Measurements from ENCODE around the gene KATNAL2. TPM values are rescaled to one million over a fixed set of nuclear protein-coding genes. Genes with fewer than 3 reads are reported as not detected.
A peak's percentile ranks its signal among the peaks of the same experiment; 100 is the strongest.

The KATNAL2 gene
- total and polyA plus RNA-seq, 4 experiments from 2014 or later = 0.94 to 2.1 TPM; not detected in 2

GRCh38 chr18:46891742-46892214 is 25.6 kb upstream of the KATNAL2 start:
- DNase-seq = no peak
- Mint-ChIP-seq H3K4me3 (no peak overlapping the region), H3K36me3 (peaks cover 39 to 58% of the 10 kb centered on the region in 2 donors), H3K9me3 (peaks cover 2 to 17% (median 13%) of the 10 kb centered on the region in 8 donors), H3K4me1 (peaks cover 25 to 44% (median 34%) of the 10 kb centered on the region in 4 donors), H3K27me3 (no peaks in the 10 kb centered on the region), H3K27ac (peak overlapping the region in 3 of 7 donors; percentile 2 to 73 (median 57))
- H3K27ac ChIP-seq (ENCODE audit: low read depth, low read length) = no peak overlapping the region
- no peak overlapping the region for H3K4me3 ChIP-seq (ENCODE audit: low read length in 2 of 2)
- peaks cover 4% of the 10 kb centered on the region for H3K36me3 ChIP-seq (ENCODE audit: insufficient read depth, low read length)
- peaks cover 12% of the 10 kb centered on the region for H3K4me1 ChIP-seq (ENCODE audit: insufficient read depth, low read length)
- intact Hi-C loops (cut with micrococcal nuclease) = no loop called here
- POLR2A ChIA-PET (ENCODE audit: partially characterized antibody) = no interaction called here
- no peaks in the 10 kb centered on the region for H3K27me3 ChIP-seq (ENCODE audit: insufficient read depth, low read length)
- CTCF ChIA-PET (ENCODE audit: partially characterized antibody) = no interaction called here
- H3K9me3 ChIP-seq (ENCODE audit: control insufficient read depth in 1 of 2, low read length in 2 of 2) = no peaks in the 10 kb centered on the region

GRCh38 chr18:46892842-46893241 is 24.6 kb upstream of the KATNAL2 start:
- no peak overlapping the region for H3K27ac ChIP-seq (ENCODE audit: low read depth, low read length)
- intact Hi-C loops (cut with micrococcal nuclease) = no loop called here
- H3K27ac Mint-ChIP-seq = peak overlapping the region in 2 of 7 donors; percentile 19 to 29
- peaks cover 2 to 17% (median 13%) of the 10 kb centered on the region in 8 donors for H3K9me3 Mint-ChIP-seq
- H3K4me1 ChIP-seq (ENCODE audit: insufficient read depth, low read length) = peaks cover 12% of the 10 kb centered on the region
- no peaks in the 10 kb centered on the region for H3K27me3 Mint-ChIP-seq
- H3K4me3 Mint-ChIP-seq = peak overlapping the region in 1 of 8 donors; percentile 23
- POLR2A ChIA-PET (ENCODE audit: partially characterized antibody) = no interaction called here
- CTCF ChIA-PET (ENCODE audit: partially characterized antibody) = no interaction called here
- no peak overlapping the region for H3K4me3 ChIP-seq (ENCODE audit: low read length in 2 of 2)
- no peaks in the 10 kb centered on the region for H3K9me3 ChIP-seq (ENCODE audit: control insufficient read depth in 1 of 2, low read length in 2 of 2)
- peaks cover 27 to 44% (median 34%) of the 10 kb centered on the region in 4 donors for H3K4me1 Mint-ChIP-seq
- H3K36me3 Mint-ChIP-seq = peaks cover 37 to 50% of the 10 kb centered on the region in 2 donors
- H3K27me3 ChIP-seq (ENCODE audit: insufficient read depth, low read length) = no peaks in the 10 kb centered on the region
- H3K36me3 ChIP-seq (ENCODE audit: insufficient read depth, low read length) = peaks cover 4% of the 10 kb centered on the region
- no peak for DNase-seq

- ChIA-PET POLR2A (ENCODE audit: partially characterized antibody) (no interaction called here), CTCF (ENCODE audit: partially characterized antibody) (no interaction called here)
- intact Hi-C loops (cut with micrococcal nuclease) = no loop called here
- Mint-ChIP-seq H3K27ac (peak overlapping the region in 2 of 7 donors; percentile 19 to 63), H3K9me3 (peaks cover 2 to 13% (median 11%) of the 10 kb centered on the region in 8 donors), H3K36me3 (peaks cover 35 to 45% of the 10 kb centered on the region in 2 donors), H3K4me3 (peak overlapping the region in 1 of 8 donors; percentile 11), H3K4me1 (peaks cover 27 to 44% (median 34%) of the 10 kb centered on the region in 4 donors), H3K27me3 (no peaks in the 10 kb centered on the region)
- Histone ChIP-seq H3K4me3 (ENCODE audit: low read length in 2 of 2) (no peak overlapping the region), H3K27ac (ENCODE audit: low read depth, low read length) (no peak overlapping the region), H3K9me3 (ENCODE audit: control insufficient read depth in 1 of 2, low read length in 2 of 2) (no peaks in the 10 kb centered on the region), H3K4me1 (ENCODE audit: insufficient read depth, low read length) (peaks cover 12% of the 10 kb centered on the region), H3K36me3 (ENCODE audit: insufficient read depth, low read length) (peaks cover 4% of the 10 kb centered on the region), H3K27me3 (ENCODE audit: insufficient read depth, low read length) (no peaks in the 10 kb centered on the region)
- no peak for DNase-seq
Observed at GRCh38 chr18:46893360-46893759, 24.0 kb upstream of the KATNAL2 start.

GRCh38 chr18:46894124-46894523 is 23.3 kb upstream of the KATNAL2 start:
- intact Hi-C loops (cut with micrococcal nuclease) = no loop called here
- ChIA-PET CTCF (ENCODE audit: partially characterized antibody) (no interaction called here), POLR2A (ENCODE audit: partially characterized antibody) (no interaction called here)
- Histone ChIP-seq H3K36me3 (ENCODE audit: insufficient read depth, low read length) (peaks cover 4% of the 10 kb centered on the region), H3K9me3 (ENCODE audit: control insufficient read depth in 1 of 2, low read length in 2 of 2) (no peaks in the 10 kb centered on the region), H3K4me3 (ENCODE audit: low read length in 2 of 2) (no peak overlapping the region), H3K4me1 (ENCODE audit: insufficient read depth, low read length) (peaks cover 12% of the 10 kb centered on the region), H3K27me3 (ENCODE audit: insufficient read depth, low read length) (no peaks in the 10 kb centered on the region), H3K27ac (ENCODE audit: low read depth, low read length) (no peak overlapping the region)
- H3K36me3 Mint-ChIP-seq = peaks cover 27 to 38% of the 10 kb centered on the region in 2 donors
- no peak overlapping the region for H3K4me3 Mint-ChIP-seq
- no peak for DNase-seq
- H3K27ac Mint-ChIP-seq = no peak overlapping the region
- H3K9me3 Mint-ChIP-seq = peaks cover 0 to 8% (median 5%) of the 10 kb centered on the region in 8 donors
- no peaks in the 10 kb centered on the region for H3K27me3 Mint-ChIP-seq
- peaks cover 24 to 44% (median 33%) of the 10 kb centered on the region in 4 donors for H3K4me1 Mint-ChIP-seq

GRCh38 chr18:46899274-46899948 is 18.0 kb upstream of the KATNAL2 start:
- no peak for DNase-seq
- intact Hi-C loops (cut with micrococcal nuclease) = no loop called here
- Mint-ChIP-seq H3K27me3 (no peaks in the 10 kb centered on the region), H3K9me3 (peaks cover 0 to 2% (median 0%) of the 10 kb centered on the region in 8 donors), H3K27ac (no peak overlapping the region), H3K4me3 (no peak overlapping the region), H3K36me3 (peaks cover 24 to 31% of the 10 kb centered on the region in 2 donors), H3K4me1 (peaks cover 0 to 17% (median 14%) of the 10 kb centered on the region in 4 donors)
- H3K4me3 ChIP-seq (ENCODE audit: low read length in 2 of 2) = no peak overlapping the region
- no peaks in the 10 kb centered on the region for H3K27me3 ChIP-seq (ENCODE audit: insufficient read depth, low read length)
- no peaks in the 10 kb centered on the region for H3K9me3 ChIP-seq (ENCODE audit: control insufficient read depth in 1 of 2, low read length in 2 of 2)
- H3K36me3 ChIP-seq (ENCODE audit: insufficient read depth, low read length) = no peaks in the 10 kb centered on the region
- ChIA-PET POLR2A (ENCODE audit: partially characterized antibody) (no interaction called here), CTCF (ENCODE audit: partially characterized antibody) (no interaction called here)
- H3K27ac ChIP-seq (ENCODE audit: low read depth, low read length) = no peak overlapping the region
- no peaks in the 10 kb centered on the region for H3K4me1 ChIP-seq (ENCODE audit: insufficient read depth, low read length)

- Mint-ChIP-seq H3K9me3 (peaks cover 0 to 3% (median 0%) of the 10 kb centered on the region in 8 donors), H3K36me3 (peaks cover 25 to 30% of the 10 kb centered on the region in 2 donors), H3K27me3 (no peaks in the 10 kb centered on the region), H3K27ac (no peak overlapping the region), H3K4me1 (peaks cover 14 to 27% (median 19%) of the 10 kb centered on the region in 4 donors), H3K4me3 (no peak overlapping the region)
- intact Hi-C loops (cut with micrococcal nuclease) = no loop called here
- Histone ChIP-seq H3K9me3 (ENCODE audit: control insufficient read depth in 1 of 2, low read length in 2 of 2) (no peaks in the 10 kb centered on the region), H3K4me3 (ENCODE audit: low read length in 2 of 2) (no peak overlapping the region), H3K36me3 (ENCODE audit: insufficient read depth, low read length) (no peaks in the 10 kb centered on the region), H3K27ac (ENCODE audit: low read depth, low read length) (no peak overlapping the region), H3K27me3 (ENCODE audit: insufficient read depth, low read length) (no peaks in the 10 kb centered on the region), H3K4me1 (ENCODE audit: insufficient read depth, low read length) (no peaks in the 10 kb centered on the region)
- DNase-seq = no peak
- POLR2A ChIA-PET (ENCODE audit: partially characterized antibody) = no interaction called here
- CTCF ChIA-PET (ENCODE audit: partially characterized antibody) = no interaction called here
Observed at GRCh38 chr18:46903406-46903805, 14.0 kb upstream of the KATNAL2 start.

GRCh38 chr18:46909497-46909896 is 7.9 kb upstream of the KATNAL2 start:
- Mint-ChIP-seq H3K27ac (no peak overlapping the region), H3K9me3 (peaks cover 0 to 3% (median 0%) of the 10 kb centered on the region in 8 donors), H3K4me1 (peaks cover 21 to 42% (median 28%) of the 10 kb centered on the region in 4 donors), H3K4me3 (no peak overlapping the region), H3K36me3 (peaks cover 3 to 7% of the 10 kb centered on the region in 2 donors), H3K27me3 (no peaks in the 10 kb centered on the region)
- POLR2A ChIA-PET (ENCODE audit: partially characterized antibody) = no interaction called here
- no peak overlapping the region for H3K27ac ChIP-seq (ENCODE audit: low read depth, low read length)
- CTCF ChIA-PET (ENCODE audit: partially characterized antibody) = interaction anchor here (1.0 kb wide), 1 partner anchor 40 kb away, joined by 3 read pairs; no protein-coding TSS in a partner anchor
- H3K4me1 ChIP-seq (ENCODE audit: insufficient read depth, low read length) = peaks cover 1% of the 10 kb centered on the region
- H3K36me3 ChIP-seq (ENCODE audit: insufficient read depth, low read length) = no peaks in the 10 kb centered on the region
- no peak overlapping the region for H3K4me3 ChIP-seq (ENCODE audit: low read length in 2 of 2)
- no peaks in the 10 kb centered on the region for H3K9me3 ChIP-seq (ENCODE audit: control insufficient read depth in 1 of 2, low read length in 2 of 2)
- no peak for DNase-seq
- H3K27me3 ChIP-seq (ENCODE audit: insufficient read depth, low read length) = no peaks in the 10 kb centered on the region
- intact Hi-C loops (cut with micrococcal nuclease) = no loop called here
